Ishikawa (cell line): Measurements from ENCODE around the gene THSD4.

Experiments used
- CEBPB ChIP-seq: IDR thresholded peaks from 2 replicates; pipeline ENCODE4 v1.6.1; 2012
- CREB1 ChIP-seq: IDR thresholded peaks from 2 replicates; pipeline ENCODE4 v1.6.1; 2012; ENCODE audit warnings: low read depth
- EGR1 ChIP-seq: IDR thresholded peaks from 2 replicates; pipeline ENCODE4 v1.6.1; 2012
- EP300 ChIP-seq: IDR thresholded peaks from 2 replicates; pipeline ENCODE4 v1.6.1; 2012; ENCODE audit warnings: borderline replicate concordance
- NFIC ChIP-seq: IDR thresholded peaks from 2 replicates; pipeline ENCODE4 v1.6.1; 2012
- RAD21 ChIP-seq: IDR thresholded peaks from 2 replicates; pipeline ENCODE4 v1.6.1; 2012; ENCODE audit warnings: low read depth
- TAF1 ChIP-seq: IDR thresholded peaks from 2 replicates; pipeline ENCODE4 v1.6.1; 2012; ENCODE audit warnings: low read depth, mild to moderate bottlenecking
- TEAD4 ChIP-seq: IDR thresholded peaks from 2 replicates; pipeline ENCODE4 v1.6.1; 2012
- ZBTB7A ChIP-seq: IDR thresholded peaks from 2 replicates; pipeline ENCODE4 v1.6.1; 2012; ENCODE audit warnings: low read depth
- TF ChIP-seq, protein P1 (sequence below): IDR thresholded peaks from 2 replicates; pipeline ENCODE4 v1.6.1; 2012; ENCODE audit warnings: low read depth, mild to moderate bottlenecking

- TF ChIP-seq TAF1: no peak
- TF ChIP-seq RAD21: no peak
- TF ChIP-seq EGR1: no peak
- no peak for TF ChIP-seq EP300
- TF ChIP-seq CEBPB: no peak
- TF ChIP-seq NFIC: no peak
- TF ChIP-seq, protein P1, sequence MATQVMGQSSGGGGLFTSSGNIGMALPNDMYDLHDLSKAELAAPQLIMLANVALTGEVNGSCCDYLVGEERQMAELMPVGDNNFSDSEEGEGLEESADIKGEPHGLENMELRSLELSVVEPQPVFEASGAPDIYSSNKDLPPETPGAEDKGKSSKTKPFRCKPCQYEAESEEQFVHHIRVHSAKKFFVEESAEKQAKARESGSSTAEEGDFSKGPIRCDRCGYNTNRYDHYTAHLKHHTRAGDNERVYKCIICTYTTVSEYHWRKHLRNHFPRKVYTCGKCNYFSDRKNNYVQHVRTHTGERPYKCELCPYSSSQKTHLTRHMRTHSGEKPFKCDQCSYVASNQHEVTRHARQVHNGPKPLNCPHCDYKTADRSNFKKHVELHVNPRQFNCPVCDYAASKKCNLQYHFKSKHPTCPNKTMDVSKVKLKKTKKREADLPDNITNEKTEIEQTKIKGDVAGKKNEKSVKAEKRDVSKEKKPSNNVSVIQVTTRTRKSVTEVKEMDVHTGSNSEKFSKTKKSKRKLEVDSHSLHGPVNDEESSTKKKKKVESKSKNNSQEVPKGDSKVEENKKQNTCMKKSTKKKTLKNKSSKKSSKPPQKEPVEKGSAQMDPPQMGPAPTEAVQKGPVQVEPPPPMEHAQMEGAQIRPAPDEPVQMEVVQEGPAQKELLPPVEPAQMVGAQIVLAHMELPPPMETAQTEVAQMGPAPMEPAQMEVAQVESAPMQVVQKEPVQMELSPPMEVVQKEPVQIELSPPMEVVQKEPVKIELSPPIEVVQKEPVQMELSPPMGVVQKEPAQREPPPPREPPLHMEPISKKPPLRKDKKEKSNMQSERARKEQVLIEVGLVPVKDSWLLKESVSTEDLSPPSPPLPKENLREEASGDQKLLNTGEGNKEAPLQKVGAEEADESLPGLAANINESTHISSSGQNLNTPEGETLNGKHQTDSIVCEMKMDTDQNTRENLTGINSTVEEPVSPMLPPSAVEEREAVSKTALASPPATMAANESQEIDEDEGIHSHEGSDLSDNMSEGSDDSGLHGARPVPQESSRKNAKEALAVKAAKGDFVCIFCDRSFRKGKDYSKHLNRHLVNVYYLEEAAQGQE: no peak
- TF ChIP-seq CREB1: no peak
- TF ChIP-seq ZBTB7A: no peak
- TF ChIP-seq TEAD4: no peak
Observed at GRCh38 chr15:71168166-71168834, 53.0 kb downstream of the THSD4 start.
